A673 (cell line): Measurements from ENCODE around the gene IL10RA. TPM values are rescaled to one million over a fixed set of nuclear protein-coding genes. Genes with fewer than 3 reads are reported as not detected.

Experiments used
- BruUV-seq: library from RNA; stranded (reverse); fragments of 400-500 nt; replicated peaks from 2 replicates; lab custom pipeline; 2021; lab: Mats Ljungman, UMichigan
- CTCF ChIA-PET: fragments of 300-600 bp; sonication (Branson Sonifier 250); formaldehyde crosslinking; loops from one replicate; lab custom pipeline; 2022; ENCODE audit warnings: antibody characterized with exemption; lab: Charles Lee
- POLR2A ChIA-PET: fragments of 300-600 bp; sonication (Branson Sonifier 250); formaldehyde crosslinking; loops from one replicate; lab custom pipeline; 2022; ENCODE audit warnings: antibody characterized with exemption; ENCODE audit not compliant: low non-redundant PET; lab: Charles Lee
- DNase-seq: peaks from one replicate; pipeline ENCODE4 v3.0.0-alpha.2; 2015; ENCODE audit warnings: low spot score
- H3K27ac ChIP-seq: fragments of 200-600 bp; sonication (generic); 2 replicates; pipeline ENCODE4 v1.5.1; 2016; ENCODE audit warnings: mixed run types, low read depth, mild to moderate bottlenecking, mixed read lengths, antibody characterized with exemption, low read length; ENCODE audit not compliant: poor library complexity, severe bottlenecking
- H3K27me3 ChIP-seq: fragments of 200-600 bp; sonication (generic); replicated peaks from 2 replicates; pipeline ENCODE4 v1.6.1; 2017; ENCODE audit warnings: mixed run types, low read depth, mild to moderate bottlenecking, mixed read lengths, antibody characterized with exemption, low read length; ENCODE audit not compliant: insufficient read depth, poor library complexity
- H3K36me3 ChIP-seq: fragments of 200-600 bp; sonication (generic); 2 replicates; pipeline ENCODE4 v1.6.1; 2016; ENCODE audit warnings: mixed run types, mild to moderate bottlenecking, mixed read lengths, antibody characterized with exemption, low read length; ENCODE audit not compliant: insufficient read depth, poor library complexity, severe bottlenecking
- H3K4me1 ChIP-seq: fragments of 200-600 bp; sonication (generic); 2 replicates; pipeline ENCODE4 v1.6.1; 2017; ENCODE audit warnings: mixed run types, mild to moderate bottlenecking, mixed read lengths, antibody characterized with exemption, low read length; ENCODE audit not compliant: insufficient read depth, poor library complexity, severe bottlenecking
- H3K4me3 ChIP-seq: fragments of 200-600 bp; sonication (generic); 2 replicates; pipeline ENCODE4 v1.5.1; 2016; ENCODE audit warnings: low read depth, mixed run types, mild to moderate bottlenecking, mixed read lengths, low read length; ENCODE audit not compliant: poor library complexity, severe bottlenecking
- H3K9me3 ChIP-seq: fragments of 200-600 bp; sonication (generic); 2 replicates; pipeline ENCODE4 v1.6.1; 2016; ENCODE audit warnings: mixed run types, low read depth, mild to moderate bottlenecking, mixed read lengths, antibody characterized with exemption, low read length; ENCODE audit not compliant: poor library complexity, severe bottlenecking
- CTCF ChIP-seq: fragments of 300-800, 200-600 bp; sonication (generic); conservative IDR thresholded peaks from 2 replicates; pipeline ENCODE4 v1.5.1; 2017; ENCODE audit warnings: low read depth, mild to moderate bottlenecking, antibody characterized with exemption, low read length, moderate library complexity, mixed read lengths
- EZH2 ChIP-seq: fragments of 200-600 bp; sonication (generic); IDR thresholded peaks from 2 replicates; pipeline ENCODE4 v1.6.1; 2017; ENCODE audit warnings: borderline replicate concordance, low read depth, mild to moderate bottlenecking, mixed read lengths, antibody characterized with exemption, low read length; ENCODE audit not compliant: poor library complexity, severe bottlenecking
- intact Hi-C: fragments of 100-400 bp; cut with micrococcal nuclease; formaldehyde crosslinking; loops from one replicate; pipeline ENCODE4 v1.10.0; 2022; ENCODE audit not compliant: unreplicated experiment
- total RNA-seq: library from RNA; stranded (reverse); gene quantifications from 2 replicates; pipeline ENCODE4 v1.2.3, GENCODE V29; 2021

Gene IL10RA
- total RNA-seq, 1 experiment from 2014 or later = not detected

- no peaks in the 10 kb centered on the region for H3K4me1 ChIP-seq
- H3K9me3 ChIP-seq = no peaks in the 10 kb centered on the region
- ChIA-PET POLR2A (no interaction called here), CTCF (no interaction called here)
- intact Hi-C loops = no loop called here
- BruUV-seq = no TSS peak
- no peak overlapping the region for H3K27ac ChIP-seq
- TF ChIP-seq CTCF = no peak
- TF ChIP-seq EZH2 = no peak
- H3K36me3 ChIP-seq = no peaks in the 10 kb centered on the region
- no peak overlapping the region for H3K4me3 ChIP-seq
- no peaks in the 10 kb centered on the region for H3K27me3 ChIP-seq
- no peak for DNase-seq
These were observed 13.3 kb upstream of the IL10RA start for GRCh38 chr11:117972629-117973502.

GRCh38 chr11:117973503-117973860 is 12.7 kb upstream of the IL10RA start:
- TF ChIP-seq EZH2 (no peak), CTCF (no peak)

GRCh38 chr11:117976445-117976844 is 9.7 kb upstream of the IL10RA start:
- no peaks in the 10 kb centered on the region for H3K36me3 ChIP-seq
- H3K27ac ChIP-seq = no peak overlapping the region
- no TSS peak for BruUV-seq
- intact Hi-C loops = no loop called here
- H3K4me1 ChIP-seq = no peaks in the 10 kb centered on the region
- DNase-seq = no peak
- CTCF ChIA-PET = no interaction called here
- POLR2A ChIA-PET = no interaction called here
- TF ChIP-seq EZH2 (no peak), CTCF (no peak)
- H3K4me3 ChIP-seq = no peak overlapping the region
- peaks cover 15% of the 10 kb centered on the region for H3K27me3 ChIP-seq
- H3K9me3 ChIP-seq = no peaks in the 10 kb centered on the region

More at GRCh38 chr11:117973503-117973860, 12.7 kb upstream of the IL10RA start:
- POLR2A ChIA-PET = no interaction called here
- BruUV-seq = no TSS peak
- DNase-seq = no peak
- Histone ChIP-seq H3K4me3 (no peak overlapping the region), H3K27ac (no peak overlapping the region), H3K9me3 (no peaks in the 10 kb centered on the region), H3K4me1 (no peaks in the 10 kb centered on the region), H3K36me3 (no peaks in the 10 kb centered on the region), H3K27me3 (no peaks in the 10 kb centered on the region)
- intact Hi-C loops = no loop called here
- CTCF ChIA-PET = no interaction called here
